Neural progenitor cell (in vitro differentiated cells): Measurements from ENCODE around the gene RIPOR2.

Experiments used
- EZH2 ChIP-seq: fragments of 200-600 bp; sonication (generic); IDR thresholded peaks from 2 replicates; pipeline ENCODE4 v1.6.1; 2017; ENCODE audit warnings: antibody characterized with exemption, mild to moderate bottlenecking, moderate library complexity
- EZH2phosphoT487 ChIP-seq: fragments of 200-600 bp; sonication (generic); IDR thresholded peaks from 2 replicates; pipeline ENCODE4 v1.6.1; 2017; ENCODE audit warnings: antibody characterized with exemption
- TF ChIP-seq, protein P1 (sequence below): fragments of 200-600 bp; sonication (generic); IDR thresholded peaks from 2 replicates; pipeline ENCODE4 v1.5.1; 2017; ENCODE audit warnings: antibody characterized with exemption, mild to moderate bottlenecking

DNA sequence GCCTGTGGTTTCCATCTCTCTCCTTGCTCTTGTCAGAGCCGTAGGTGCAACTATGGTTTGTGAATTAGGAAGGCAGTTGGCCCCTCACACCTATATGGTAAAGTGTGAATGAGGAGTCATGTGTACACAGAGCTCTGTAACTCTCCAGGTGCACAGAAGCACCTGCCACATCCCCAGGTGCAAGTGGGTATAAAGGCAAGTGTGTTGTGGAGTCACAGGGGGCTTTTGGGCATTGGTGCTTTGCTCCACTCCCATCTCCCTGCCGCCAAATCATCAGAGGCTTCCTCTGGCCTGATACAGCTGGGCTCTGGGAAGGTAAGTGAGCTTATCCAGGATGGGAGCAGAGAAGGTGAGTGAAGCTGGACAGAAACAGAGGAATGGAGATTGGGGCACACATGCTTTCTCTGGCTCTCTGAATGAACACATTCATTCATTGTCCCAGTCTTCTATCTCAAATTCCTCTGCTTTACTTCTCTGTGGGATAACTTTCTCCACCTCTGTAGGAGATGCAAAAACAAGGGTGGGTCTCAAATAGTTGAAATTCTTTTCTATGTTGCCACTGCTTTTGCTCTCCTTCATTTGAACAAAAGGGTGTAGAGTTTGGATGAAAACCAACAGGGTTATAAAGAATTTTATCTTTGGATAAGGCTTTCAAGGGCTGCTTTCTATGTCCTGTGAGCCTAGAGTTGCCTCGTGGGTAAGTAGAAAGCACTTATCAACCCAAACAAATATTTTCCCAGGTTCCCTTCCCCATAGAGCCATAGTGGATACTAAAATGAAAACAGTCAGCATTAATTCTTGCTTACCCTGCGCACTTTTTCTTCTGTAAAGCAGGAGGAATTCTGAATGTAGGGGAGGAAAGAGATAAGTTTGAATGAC lies 45.0 kb upstream of the RIPOR2 start:
- TF ChIP-seq, protein P1, sequence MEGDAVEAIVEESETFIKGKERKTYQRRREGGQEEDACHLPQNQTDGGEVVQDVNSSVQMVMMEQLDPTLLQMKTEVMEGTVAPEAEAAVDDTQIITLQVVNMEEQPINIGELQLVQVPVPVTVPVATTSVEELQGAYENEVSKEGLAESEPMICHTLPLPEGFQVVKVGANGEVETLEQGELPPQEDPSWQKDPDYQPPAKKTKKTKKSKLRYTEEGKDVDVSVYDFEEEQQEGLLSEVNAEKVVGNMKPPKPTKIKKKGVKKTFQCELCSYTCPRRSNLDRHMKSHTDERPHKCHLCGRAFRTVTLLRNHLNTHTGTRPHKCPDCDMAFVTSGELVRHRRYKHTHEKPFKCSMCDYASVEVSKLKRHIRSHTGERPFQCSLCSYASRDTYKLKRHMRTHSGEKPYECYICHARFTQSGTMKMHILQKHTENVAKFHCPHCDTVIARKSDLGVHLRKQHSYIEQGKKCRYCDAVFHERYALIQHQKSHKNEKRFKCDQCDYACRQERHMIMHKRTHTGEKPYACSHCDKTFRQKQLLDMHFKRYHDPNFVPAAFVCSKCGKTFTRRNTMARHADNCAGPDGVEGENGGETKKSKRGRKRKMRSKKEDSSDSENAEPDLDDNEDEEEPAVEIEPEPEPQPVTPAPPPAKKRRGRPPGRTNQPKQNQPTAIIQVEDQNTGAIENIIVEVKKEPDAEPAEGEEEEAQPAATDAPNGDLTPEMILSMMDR: no peak
- TF ChIP-seq EZH2 (no peak), EZH2phosphoT487 (no peak)
